ENCODE measurements around the gene PPIF.

The PPIF gene

DNA sequence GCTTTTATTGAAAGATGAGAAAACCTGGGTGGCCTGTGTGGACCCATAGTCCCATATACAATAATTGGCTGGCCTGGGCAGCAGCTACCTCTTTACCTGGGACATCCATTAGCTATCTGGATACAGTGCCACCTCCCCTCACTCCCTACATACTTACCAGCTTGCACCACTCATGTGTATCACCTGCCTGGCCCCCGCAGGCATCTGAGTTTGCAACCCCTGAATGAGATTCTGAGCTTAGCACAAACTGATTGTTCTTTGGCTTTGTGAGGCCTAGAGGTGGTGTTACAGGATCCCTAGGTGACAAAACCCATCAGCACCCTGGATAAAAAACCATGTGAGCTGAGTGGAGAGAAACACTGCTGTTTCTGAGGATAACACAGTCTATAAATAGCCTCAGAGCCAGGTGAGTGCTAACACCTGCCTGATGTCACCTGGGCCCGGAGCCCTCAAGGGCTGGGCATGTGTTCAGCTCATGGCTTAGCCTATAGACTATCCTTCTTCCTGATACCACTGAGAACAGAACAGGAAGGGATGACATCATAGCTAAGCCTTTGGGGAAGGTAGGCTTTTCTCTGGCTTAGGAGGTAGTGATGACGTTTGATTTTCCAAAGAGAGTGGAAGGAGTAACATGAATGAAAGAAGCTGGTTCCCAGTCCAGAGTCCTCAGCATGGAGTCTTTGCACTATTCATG is 2.6 kb upstream of the PPIF start:
- WGBS = 90% methylated on average over 3 of the region's 3 CpGs
- Histone ChIP-seq H3K36me3 (ENCODE audit: insufficient read depth, low read length) (peaks cover 9% of the 10 kb centered on the region), H3K4me1 (ENCODE audit: insufficient read depth, low read length) (peaks cover 6% of the 10 kb centered on the region), H3K27me3 (ENCODE audit: insufficient read depth, low read length) (no peaks in the 10 kb centered on the region), H3K9me3 (ENCODE audit: insufficient read depth, low read depth, low read length) (no peaks in the 10 kb centered on the region), H3K4me3 (ENCODE audit: low read length) (no peak overlapping the region), H3K27ac (ENCODE audit: low read depth, low read length) (no peak overlapping the region), H3K9ac (ENCODE audit: low read depth, low read length) (no peak overlapping the region)

DNA sequence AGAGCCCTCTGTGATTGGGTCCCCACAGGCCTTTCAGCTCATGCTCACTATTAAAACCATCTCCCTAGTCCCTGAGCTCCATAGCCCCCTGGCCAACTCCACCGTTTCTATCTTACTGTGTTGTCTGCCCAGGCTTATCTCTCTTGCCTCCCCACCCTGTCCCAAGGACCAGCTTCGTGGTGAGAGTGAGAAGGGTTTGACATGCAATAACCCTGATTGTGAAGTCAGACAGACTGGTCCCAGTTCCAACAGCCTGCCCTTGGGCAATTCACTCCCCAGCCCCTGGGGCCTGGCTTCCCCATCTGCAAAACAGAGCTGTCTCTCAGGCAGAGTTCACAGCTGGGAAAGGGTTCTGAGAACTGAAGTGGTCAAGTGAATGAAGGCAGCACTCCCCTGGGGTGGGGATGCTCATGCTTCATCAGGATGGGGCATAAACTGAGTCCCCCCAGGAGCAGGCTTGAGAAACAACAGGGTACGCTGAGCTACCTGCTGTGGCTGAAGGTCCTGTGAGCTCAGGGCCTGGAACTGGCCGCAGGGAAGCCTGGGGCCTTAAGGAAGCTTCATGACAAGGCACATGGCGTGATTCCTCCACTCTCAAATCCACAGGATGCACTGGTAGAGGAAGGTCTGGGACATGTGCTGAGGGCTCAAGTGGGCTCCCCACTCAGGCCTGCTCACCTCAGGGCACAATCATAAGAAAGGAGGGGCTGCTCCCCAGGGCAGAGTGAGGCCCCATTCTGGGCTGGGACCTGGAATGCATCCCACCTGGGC is 1.8 kb upstream of the PPIF start:
- WGBS = 92% methylated on average over 5 of the region's 5 CpGs
- H3K36me3 ChIP-seq (ENCODE audit: insufficient read depth, low read length) = peaks cover 17% of the 10 kb centered on the region
- peaks cover 6% of the 10 kb centered on the region for H3K4me1 ChIP-seq (ENCODE audit: insufficient read depth, low read length)
- no peaks in the 10 kb centered on the region for H3K9me3 ChIP-seq (ENCODE audit: insufficient read depth, low read depth, low read length)
- H3K4me3 ChIP-seq (ENCODE audit: low read length) = no peak overlapping the region
- no peak overlapping the region for H3K27ac ChIP-seq (ENCODE audit: low read depth, low read length)
- H3K9ac ChIP-seq (ENCODE audit: low read depth, low read length) = no peak overlapping the region
- no peaks in the 10 kb centered on the region for H3K27me3 ChIP-seq (ENCODE audit: insufficient read depth, low read length)

DNA sequence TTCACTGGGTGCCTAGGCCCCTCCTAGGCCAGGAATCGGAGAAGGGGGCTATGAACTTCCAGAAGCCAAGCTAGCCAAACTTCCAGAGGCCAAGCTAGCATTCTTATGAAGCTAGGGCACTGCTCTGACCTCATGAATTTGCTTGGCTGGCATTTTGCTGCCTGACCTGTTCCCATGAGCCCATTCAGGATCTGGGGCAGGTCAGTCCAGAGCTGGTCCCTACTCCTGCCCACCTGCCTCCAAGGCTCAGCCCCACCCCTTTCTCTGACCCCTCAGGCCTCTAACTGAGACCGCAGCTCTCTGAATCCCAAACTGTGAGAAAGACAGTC is 1.3 kb upstream of the PPIF start:
- Histone ChIP-seq H3K9ac (ENCODE audit: low read depth, low read length) (no peak overlapping the region), H3K4me1 (ENCODE audit: insufficient read depth, low read length) (peaks cover 6% of the 10 kb centered on the region)

DNA sequence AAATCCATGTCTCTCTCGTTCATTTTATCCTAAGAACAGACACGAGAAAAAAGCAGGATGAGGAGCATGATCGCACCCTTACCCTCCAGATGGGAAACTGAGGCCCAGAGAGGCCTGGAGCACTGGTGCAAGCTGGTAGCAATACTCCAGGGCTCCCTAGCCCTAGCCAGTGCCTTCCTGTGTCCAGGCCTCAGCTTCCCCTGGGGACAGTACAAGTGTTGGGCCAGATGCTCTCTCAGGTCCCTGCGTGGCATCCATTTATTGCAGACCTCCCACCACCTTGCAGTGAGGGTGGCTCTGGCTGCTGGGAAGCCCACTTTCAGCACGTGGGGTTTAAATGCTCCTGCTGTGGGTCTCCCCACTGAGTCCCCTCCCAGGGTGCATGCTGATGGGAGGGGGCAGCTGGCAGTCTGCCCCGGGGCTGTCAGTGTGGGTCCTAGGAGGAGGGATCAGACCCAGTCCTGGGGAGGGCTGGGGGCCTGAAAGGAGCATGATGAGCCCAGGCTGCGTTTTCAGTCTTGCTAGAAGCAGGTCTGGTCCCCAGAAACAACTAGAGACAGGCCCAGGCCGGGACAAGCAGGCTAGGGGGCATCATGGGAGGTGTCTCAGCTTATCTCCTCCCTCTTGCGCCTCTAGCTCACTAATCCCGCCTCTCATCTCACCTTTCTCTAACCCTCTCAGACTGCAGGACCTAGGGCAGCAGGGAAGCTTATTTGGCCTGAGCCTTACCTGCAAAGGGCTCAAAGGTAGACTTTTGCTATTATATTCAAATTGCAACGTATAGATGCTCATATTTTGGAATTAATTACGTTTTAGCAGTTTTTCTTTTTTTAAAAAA is 662 bp upstream of the PPIF start:
- H3K9ac ChIP-seq (ENCODE audit: low read depth, low read length) = no peak overlapping the region
- peak overlapping the region; percentile 50; the same call in 1 of the 2 replicates for H3K27ac ChIP-seq (ENCODE audit: low read depth, low read length)
- no peaks in the 10 kb centered on the region for H3K27me3 ChIP-seq (ENCODE audit: insufficient read depth, low read length)
- H3K9me3 ChIP-seq (ENCODE audit: insufficient read depth, low read depth, low read length) = no peaks in the 10 kb centered on the region
- peaks cover 6% of the 10 kb centered on the region for H3K4me1 ChIP-seq (ENCODE audit: insufficient read depth, low read length)
- H3K4me3 ChIP-seq (ENCODE audit: low read length) = peak overlapping the region; percentile 71
- WGBS = 62% methylated on average over 10 of the region's 12 CpGs
- H3K36me3 ChIP-seq (ENCODE audit: insufficient read depth, low read length) = peaks cover 28% of the 10 kb centered on the region

More for the DNA sequence above, 1.3 kb upstream of the PPIF start:
- Histone ChIP-seq H3K4me3 (ENCODE audit: low read length) (no peak overlapping the region), H3K9me3 (ENCODE audit: insufficient read depth, low read depth, low read length) (no peaks in the 10 kb centered on the region), H3K27ac (ENCODE audit: low read depth, low read length) (no peak overlapping the region), H3K36me3 (ENCODE audit: insufficient read depth, low read length) (peaks cover 22% of the 10 kb centered on the region), H3K27me3 (ENCODE audit: insufficient read depth, low read length) (no peaks in the 10 kb centered on the region)
- 95% methylated on average over 2 of the region's 2 CpGs for WGBS

DNA sequence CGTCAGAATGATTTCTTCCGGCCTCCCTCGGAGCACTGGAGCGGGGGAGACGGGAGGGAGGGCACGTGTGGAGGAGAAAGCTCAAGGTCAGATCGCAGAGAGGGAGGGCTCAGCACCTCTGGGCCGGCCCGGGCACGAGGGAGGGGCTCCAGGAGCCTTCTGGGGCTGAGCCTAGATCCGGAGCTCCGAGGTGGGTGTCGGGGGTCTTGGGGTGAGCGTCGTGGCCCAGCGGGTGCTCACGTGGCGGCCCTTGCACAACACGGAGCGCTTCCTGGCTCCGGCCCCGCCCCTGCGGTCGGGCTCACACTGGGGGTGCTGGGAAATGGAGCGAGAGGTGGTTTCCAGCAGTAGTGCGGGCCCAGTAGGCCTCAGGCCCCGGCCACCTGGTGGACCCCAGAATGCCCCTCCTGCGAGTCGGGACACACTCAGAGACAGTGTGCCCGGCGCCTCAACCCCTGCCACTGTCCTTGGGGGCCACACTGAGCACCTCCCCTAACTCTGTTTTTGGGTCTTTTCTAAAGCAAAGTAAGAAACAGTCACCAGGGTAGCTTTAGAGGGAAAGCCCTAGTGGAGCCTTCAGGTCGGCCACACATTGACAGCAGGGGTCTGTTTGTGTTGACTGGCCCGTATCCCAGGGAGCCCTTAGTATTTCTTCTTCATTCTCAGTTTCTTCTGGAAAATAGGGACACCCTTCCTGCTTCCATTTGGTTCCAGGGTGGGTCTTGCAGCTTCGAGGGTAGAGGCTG is 798 bp downstream of the PPIF start:
- H3K27ac ChIP-seq (ENCODE audit: low read depth, low read length) = 0 out of 2 replicates have a peak overlapping the region, but pooled peaks have one; percentile 15
- peak overlapping the region; percentile 89 for H3K9ac ChIP-seq (ENCODE audit: low read depth, low read length)
- 13% methylated on average over 34 of the region's 34 CpGs for WGBS
- peak overlapping the region; percentile 71 for H3K4me3 ChIP-seq (ENCODE audit: low read length)
- H3K36me3 ChIP-seq (ENCODE audit: insufficient read depth, low read length) = peaks cover 43% of the 10 kb centered on the region
- H3K4me1 ChIP-seq (ENCODE audit: insufficient read depth, low read length) = peaks cover 6% of the 10 kb centered on the region
- no peaks in the 10 kb centered on the region for H3K9me3 ChIP-seq (ENCODE audit: insufficient read depth, low read depth, low read length)
- H3K27me3 ChIP-seq (ENCODE audit: insufficient read depth, low read length) = no peaks in the 10 kb centered on the region

DNA sequence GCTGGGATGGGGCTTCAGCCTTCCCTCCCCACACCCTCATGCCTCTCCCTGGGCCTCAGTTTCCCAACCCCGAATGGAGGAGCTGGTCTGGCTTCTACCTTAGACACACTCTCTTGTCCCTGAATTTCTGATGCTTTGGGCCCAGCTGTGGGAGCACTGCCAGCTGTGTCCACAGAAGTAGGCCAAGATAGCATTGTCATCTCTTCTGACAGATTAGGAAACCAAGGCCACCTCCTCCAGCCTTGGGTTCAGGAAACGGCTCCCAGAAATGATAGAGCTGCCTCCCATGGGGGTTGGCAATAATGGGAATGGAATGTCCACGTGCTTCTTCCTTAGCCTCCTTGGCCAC is 1.3 kb downstream of the PPIF start:
- Histone ChIP-seq H3K27me3 (ENCODE audit: insufficient read depth, low read length) (no peaks in the 10 kb centered on the region), H3K27ac (ENCODE audit: low read depth, low read length) (no peak overlapping the region), H3K4me1 (ENCODE audit: insufficient read depth, low read length) (peaks cover 6% of the 10 kb centered on the region), H3K9me3 (ENCODE audit: insufficient read depth, low read depth, low read length) (no peaks in the 10 kb centered on the region), H3K36me3 (ENCODE audit: insufficient read depth, low read length) (peaks cover 48% of the 10 kb centered on the region), H3K4me3 (ENCODE audit: low read length) (peak overlapping the region; percentile 71), H3K9ac (ENCODE audit: low read depth, low read length) (no peak overlapping the region)
- WGBS = 90% methylated on average over 3 of the region's 3 CpGs

DNA sequence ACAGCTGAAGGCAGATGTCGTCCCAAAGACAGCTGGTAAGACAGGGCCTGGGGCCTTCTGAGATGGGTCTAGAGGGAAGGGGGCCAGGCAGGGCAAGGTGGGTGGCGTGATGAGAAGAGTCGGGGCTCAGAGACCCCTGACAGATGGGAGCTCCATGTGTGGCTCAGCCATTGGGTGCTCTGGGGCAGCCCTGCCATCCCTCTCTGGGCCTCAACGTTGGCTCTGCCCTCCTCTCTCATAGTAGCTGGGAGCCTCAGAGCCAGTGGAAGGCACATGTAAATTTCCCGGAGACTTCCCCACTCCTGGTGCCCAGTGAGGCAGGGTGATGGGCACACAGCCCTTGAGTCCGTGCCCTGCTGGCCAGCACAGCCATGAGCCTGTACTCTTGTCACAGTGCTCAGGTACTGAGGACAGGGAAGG is 1.8 kb downstream of the PPIF start:
- Histone ChIP-seq H3K27ac (ENCODE audit: low read depth, low read length) (no peak overlapping the region), H3K9me3 (ENCODE audit: insufficient read depth, low read depth, low read length) (no peaks in the 10 kb centered on the region), H3K4me3 (ENCODE audit: low read length) (no peak overlapping the region), H3K4me1 (ENCODE audit: insufficient read depth, low read length) (peaks cover 6% of the 10 kb centered on the region), H3K27me3 (ENCODE audit: insufficient read depth, low read length) (no peaks in the 10 kb centered on the region), H3K9ac (ENCODE audit: low read depth, low read length) (no peak overlapping the region), H3K36me3 (ENCODE audit: insufficient read depth, low read length) (peaks cover 53% of the 10 kb centered on the region)
- 94% methylated on average over 6 of the region's 6 CpGs for WGBS

DNA sequence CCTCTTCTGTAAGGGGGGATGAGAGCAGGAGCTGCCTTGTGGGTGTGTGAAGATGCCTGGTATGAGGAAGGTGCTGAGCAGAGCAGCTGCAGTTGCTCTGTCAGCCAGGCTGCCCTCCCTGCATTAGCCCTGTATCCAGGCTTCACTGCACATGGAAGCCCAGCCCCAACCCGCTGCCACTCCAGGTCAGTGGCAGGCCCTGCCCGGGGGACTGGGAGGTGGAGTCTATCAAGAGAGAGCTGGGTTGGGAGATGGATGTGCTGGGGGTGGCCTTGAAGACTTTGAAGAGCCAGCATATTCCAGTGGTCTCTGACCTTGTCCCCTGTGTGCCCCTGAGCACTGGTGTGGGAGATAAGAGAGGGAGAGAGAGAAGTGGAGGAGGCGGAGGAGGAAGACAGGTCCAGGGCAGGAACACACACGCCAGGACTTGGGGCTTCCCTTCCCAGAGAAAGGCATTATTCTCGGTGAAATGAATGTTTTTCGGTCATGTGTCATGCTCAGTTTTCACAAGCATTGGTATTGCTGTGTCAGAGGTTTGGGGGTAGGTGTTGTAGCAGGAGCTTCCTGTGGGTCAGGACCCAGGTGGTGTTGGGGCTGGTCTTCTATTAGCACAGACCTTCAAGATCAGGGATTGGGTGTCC is 2.6 kb downstream of the PPIF start:
- no peaks in the 10 kb centered on the region for H3K9me3 ChIP-seq (ENCODE audit: insufficient read depth, low read depth, low read length)
- peaks cover 6% of the 10 kb centered on the region for H3K4me1 ChIP-seq (ENCODE audit: insufficient read depth, low read length)
- no peak overlapping the region for H3K27ac ChIP-seq (ENCODE audit: low read depth, low read length)
- H3K4me3 ChIP-seq (ENCODE audit: low read length) = no peak overlapping the region
- H3K27me3 ChIP-seq (ENCODE audit: insufficient read depth, low read length) = no peaks in the 10 kb centered on the region
- H3K9ac ChIP-seq (ENCODE audit: low read depth, low read length) = no peak overlapping the region
- 96% methylated on average over 6 of the region's 6 CpGs for WGBS
- peaks cover 61% of the 10 kb centered on the region for H3K36me3 ChIP-seq (ENCODE audit: insufficient read depth, low read length)

DNA sequence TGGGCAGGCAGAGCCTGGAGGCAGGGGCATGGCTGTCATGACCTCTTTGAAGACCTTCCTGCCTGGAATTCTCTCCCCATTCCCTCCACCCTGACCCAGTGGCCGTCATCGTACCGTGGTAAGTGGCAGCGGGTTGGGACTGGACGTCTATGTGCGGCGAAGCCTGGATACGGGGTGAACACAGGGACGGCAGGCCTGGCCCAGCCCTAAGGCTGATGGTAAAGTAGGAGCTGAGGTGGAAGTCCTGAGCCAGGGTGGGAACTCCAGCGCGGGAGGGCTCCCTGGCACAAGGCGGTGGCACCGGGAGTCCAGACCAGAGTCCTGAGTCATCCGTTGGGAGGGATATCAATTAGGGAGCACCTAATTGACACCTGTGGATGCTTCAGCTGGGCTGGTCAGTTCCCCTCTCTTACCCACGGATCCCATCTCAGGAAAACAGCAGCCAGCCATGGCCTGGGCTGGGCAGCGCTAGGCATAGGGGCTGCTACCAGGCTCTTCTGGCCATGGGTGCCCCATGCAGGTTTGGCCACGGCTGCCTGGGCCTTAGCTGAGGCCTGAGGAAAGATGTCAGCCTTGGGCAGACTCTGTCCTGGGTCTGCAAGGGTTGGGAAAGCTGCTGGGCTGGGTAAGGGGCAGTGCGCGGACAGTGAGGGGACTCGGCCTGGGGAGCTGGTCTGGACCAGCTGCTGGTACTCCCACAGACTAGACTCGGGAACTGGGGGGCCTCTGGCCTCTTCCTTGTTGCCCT is 3.3 kb downstream of the PPIF start:
- Histone ChIP-seq H3K4me1 (ENCODE audit: insufficient read depth, low read length) (peaks cover 6% of the 10 kb centered on the region), H3K27ac (ENCODE audit: low read depth, low read length) (no peak overlapping the region), H3K9me3 (ENCODE audit: insufficient read depth, low read depth, low read length) (no peaks in the 10 kb centered on the region), H3K4me3 (ENCODE audit: low read length) (no peak overlapping the region), H3K27me3 (ENCODE audit: insufficient read depth, low read length) (no peaks in the 10 kb centered on the region), H3K9ac (ENCODE audit: low read depth, low read length) (no peak overlapping the region), H3K36me3 (ENCODE audit: insufficient read depth, low read length) (peaks cover 63% of the 10 kb centered on the region)
- WGBS = 92% methylated on average over 21 of the region's 21 CpGs

DNA sequence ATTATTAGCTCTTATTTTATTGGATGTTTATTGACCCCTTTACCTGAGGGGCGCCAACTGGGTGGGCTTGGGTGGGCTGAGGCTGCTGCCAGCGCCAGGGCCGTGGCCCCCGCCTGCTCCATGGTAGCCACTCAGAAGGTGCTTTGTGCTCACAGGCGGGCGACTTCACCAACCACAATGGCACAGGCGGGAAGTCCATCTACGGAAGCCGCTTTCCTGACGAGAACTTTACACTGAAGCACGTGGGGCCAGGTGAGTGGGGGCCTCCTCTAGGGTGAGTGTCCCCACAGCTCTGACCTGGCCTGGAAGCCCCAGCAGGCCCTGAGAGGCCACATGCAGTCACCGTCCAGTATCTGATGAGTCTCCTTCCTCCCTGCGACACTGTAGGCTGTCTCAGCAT is 4.1 kb downstream of the PPIF start:
- H3K36me3 ChIP-seq (ENCODE audit: insufficient read depth, low read length) = peaks cover 63% of the 10 kb centered on the region
- 98% methylated on average over 13 of the region's 13 CpGs for WGBS
- H3K4me1 ChIP-seq (ENCODE audit: insufficient read depth, low read length) = peaks cover 6% of the 10 kb centered on the region

More for the DNA sequence above, 4.1 kb downstream of the PPIF start:
- Histone ChIP-seq H3K9ac (ENCODE audit: low read depth, low read length) (no peak overlapping the region), H3K27me3 (ENCODE audit: insufficient read depth, low read length) (no peaks in the 10 kb centered on the region), H3K4me3 (ENCODE audit: low read length) (no peak overlapping the region), H3K9me3 (ENCODE audit: insufficient read depth, low read depth, low read length) (no peaks in the 10 kb centered on the region), H3K27ac (ENCODE audit: low read depth, low read length) (no peak overlapping the region)
